DMS114 treated with DMSO at 0.1 percent for 48 hours (cell line): ENCODE measurements around the gene CST8.

Source experiments
- DNase-seq: peaks from one replicate; lab custom pipeline; 2025; ENCODE audit not compliant: unreplicated experiment; lab: John Stamatoyannopoulos, UW

CST8 gene

DNA sequence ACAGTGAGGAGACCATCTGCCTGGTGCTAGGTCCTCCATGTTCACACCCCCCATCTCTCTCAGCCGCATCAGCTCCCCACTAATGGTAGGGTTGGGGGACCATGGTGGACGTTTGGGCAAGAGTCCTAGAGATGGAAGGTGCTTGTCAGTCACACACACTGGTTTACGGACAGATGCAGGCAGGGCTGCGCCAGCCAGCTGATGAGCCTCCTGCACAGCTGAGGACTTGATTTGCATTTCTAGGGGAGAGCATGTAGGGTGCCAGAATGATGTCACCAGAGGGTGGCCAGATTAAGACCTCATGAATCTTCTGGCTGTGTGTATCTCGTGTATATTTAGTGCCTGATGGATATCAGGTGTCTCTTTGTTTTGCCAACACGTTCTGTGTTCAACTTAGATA is 28.6 kb downstream of the CST8 start:
- no peak for DNase-seq

DNA sequence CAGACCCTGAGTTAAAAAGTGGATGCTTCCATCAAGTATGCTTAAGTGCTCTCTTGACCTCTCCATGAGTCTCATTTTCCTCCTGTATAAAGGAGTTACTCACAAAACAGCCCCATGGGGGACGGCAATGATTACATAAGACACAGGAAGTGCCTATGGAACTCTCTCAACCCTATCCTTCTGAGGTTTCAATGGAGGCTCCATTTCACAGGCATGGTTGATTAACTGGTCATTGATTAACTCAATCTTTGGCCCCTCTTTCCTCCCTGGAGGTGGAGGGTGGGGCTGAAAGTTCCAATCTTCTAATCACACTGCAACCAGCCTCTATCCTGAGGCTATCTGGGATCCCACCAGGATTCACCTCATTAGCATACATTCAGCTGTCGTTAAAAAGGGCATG is 29.3 kb downstream of the CST8 start:
- DNase-seq = no peak

DNA sequence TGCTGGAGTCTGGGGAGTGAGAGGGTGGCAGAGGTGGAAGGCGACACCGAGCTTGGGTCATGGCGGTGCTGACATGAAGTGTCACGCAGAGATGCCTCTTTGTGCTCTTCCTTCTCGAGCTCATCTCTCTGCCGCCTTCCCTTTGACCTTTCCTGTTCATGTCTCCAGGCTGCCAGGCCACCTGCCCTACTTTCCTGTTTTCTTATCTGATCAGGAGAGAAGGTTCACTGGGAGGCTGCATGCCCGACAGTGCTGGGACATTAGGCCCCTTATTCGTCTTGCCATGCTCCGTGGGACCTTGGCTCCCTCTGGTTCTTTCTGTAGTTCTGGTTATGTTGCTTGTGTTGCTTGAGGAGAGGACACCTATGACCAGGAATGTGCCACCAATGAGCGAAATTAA is 33.2 kb downstream of the CST8 start:
- no peak for DNase-seq

DNA sequence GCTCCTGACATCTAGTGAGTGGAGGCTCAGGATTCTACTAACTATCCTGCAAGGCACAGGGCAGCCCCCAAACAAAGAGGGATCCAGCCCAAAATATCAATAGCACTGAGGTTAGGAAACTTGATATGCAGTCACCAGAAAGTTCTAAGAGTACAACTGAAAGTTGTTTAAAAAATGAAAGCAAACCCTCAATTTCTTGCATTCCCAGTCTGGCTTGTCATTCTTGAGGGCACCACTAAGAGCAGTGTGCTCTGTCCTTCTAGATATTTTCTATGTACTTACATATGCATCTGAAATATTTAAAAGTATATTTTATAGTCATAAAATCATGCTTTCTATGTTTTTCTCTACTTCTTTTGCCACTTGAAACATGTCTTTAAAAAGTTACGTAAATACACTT is 35.9 kb downstream of the CST8 start:
- no peak for DNase-seq

DNA sequence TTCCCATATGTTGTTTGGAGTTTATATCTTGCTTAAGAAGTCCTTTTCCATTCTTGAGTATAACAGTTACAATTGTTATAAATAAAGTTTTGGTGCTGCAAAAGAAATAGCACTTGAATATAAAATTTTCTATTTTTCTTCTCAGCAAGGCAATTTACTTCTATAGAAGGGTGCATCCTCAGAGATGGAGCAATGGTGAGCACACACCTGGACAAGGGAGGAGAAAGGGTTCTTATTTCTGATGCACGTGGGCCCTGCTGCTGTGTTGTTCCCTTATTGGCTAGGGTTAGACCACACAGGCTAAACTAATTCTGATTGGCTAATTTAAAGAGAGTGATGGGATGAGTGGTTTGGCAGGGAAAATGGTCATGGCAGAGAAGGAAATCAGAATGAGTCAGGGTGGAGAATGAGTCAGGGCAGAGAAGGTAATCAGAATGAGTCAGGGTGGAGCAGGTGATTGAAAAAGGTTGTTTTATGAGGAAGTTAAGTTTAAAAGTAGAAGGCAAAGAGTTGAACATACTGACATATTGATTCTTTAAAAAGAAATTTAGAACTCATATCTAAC is 38.0 kb downstream of the CST8 start:
- no peak for DNase-seq

DNA sequence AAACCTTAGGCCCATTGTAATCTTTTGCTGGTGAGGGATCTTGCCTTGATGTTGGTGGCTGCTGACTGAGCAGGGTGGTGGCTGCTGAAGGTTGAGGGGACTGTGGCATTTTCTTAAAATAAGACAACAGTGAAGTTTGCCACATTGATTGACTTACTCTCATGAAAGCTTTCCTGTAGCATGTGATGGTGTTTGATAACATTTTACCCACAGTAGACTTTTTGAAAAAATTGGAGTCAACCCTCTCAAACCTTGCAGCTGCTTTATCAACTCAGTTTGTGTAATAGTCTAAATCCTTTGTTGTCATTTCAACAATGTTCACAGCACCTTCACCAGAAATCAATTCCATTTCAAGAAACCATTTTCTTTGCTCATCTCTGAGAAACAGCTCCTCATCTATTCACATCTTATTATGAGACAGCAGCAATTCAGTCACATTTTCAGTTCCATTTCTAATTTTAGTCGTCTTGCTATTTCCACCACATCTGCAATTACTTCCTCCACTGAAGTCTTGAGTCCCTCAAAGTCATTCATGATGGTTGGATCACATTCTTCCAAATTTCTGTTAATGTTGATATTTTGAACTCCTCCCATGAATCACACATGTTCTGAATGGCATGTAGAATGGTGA is 40.1 kb downstream of the CST8 start:
- DNase-seq = no peak

DNA sequence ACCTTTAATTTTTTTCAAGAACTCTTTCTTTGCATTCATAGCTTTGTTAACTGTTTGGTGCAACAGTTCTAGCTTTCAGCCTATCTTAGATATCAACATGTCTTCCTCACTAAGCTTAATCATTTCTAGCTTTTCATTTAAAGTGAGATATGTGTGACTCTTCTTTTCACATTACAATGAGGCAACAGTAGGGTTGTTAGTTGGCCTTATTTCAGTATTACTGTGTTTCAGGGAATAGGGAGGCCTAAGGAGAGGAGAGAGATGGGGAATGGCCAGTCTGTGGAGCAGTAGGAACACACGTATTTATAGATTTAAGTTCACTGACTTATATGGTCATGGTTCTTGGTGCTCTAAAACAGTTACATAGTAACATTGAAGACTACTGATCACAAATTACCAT is 41.6 kb downstream of the CST8 start:
- DNase-seq = no peak

DNA sequence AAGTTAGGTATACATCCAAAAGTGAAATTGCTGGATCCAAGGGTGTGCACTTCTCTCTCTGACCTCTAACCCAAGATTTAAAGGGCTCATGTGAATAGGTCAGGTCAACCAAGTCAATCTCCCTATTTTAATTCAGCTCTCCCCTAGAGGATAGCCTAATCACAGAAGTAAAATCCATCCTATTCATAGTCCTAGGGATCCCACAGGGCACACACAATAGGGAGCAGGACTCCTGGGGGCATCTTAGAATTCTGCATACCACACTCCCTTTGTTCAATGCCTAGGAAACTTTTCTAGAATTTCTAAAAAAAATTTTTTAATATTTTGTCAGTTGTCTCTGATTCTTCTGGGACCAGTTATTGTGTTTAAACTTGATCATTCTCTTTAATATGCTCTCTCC is 42.2 kb downstream of the CST8 start:
- no peak for DNase-seq

DNA sequence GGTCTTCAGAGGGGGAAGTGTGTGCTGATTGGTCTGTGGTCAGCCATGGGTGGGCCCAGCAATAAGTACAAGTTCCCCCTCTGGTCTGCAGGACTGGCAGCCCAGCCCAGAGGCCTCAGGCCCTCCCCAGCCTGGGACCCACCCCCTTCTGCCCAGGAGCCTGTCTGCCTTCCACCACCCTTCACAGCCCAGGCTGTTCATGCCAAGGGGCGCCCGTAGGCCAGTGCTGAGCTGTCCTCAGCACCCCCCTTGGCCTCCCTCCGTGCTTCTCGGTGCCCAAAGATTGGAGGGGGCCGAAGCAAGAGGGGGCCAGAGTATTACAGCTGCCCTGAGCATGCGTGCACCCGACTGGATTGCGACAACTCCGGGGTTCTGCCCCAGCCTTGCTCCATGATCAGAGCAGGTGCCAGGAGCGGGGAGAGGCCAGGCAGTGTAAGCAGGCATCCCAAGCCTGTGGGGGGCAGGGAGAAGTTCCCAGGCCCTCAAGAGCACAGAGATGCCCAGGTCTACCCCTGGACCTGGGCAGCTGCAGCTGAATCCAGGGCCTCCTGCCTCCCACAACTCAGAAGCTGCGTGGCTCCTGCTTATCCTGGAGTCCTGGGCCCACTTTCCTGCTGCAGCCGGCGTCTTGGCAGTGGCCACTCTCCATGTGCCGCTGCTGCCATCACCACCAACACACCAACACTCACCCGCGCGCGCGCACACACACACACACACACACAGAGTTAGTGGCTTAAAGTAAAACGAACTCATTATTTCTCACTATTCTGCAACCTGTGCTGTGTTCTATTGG is 44.1 kb downstream of the CST8 start:
- DNase-seq = no peak

DNA sequence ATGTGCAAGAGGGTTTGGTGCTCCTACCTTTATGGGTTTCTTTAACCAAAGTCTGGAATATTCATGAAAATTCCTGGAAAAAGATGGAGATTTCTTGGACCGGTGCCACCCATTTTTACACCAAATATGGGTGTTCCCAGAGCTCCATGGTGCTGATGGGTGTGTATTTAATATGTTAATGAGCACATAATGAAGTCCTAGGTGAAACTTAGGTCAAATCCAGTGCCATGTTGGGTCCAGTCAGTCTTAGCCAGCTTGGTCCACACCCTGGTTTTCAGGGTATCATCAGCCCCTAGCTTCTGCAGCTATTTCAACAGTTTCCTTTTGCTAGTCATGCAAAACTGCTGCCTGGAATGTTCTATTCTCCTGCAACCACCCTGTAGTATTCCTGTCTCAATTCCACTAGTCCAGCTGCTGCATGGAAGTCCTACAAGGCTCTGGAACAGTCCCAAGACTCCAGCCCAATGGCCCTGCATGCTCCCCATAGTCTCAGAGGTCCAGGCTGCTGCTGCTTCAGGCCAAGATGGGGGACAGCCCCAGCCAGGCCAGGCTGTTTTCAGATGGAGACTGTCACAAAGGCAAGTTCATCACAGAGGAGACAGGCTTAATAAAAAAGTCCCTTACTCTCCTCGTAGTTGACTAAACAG is 45.5 kb downstream of the CST8 start:
- no peak for DNase-seq

DNA sequence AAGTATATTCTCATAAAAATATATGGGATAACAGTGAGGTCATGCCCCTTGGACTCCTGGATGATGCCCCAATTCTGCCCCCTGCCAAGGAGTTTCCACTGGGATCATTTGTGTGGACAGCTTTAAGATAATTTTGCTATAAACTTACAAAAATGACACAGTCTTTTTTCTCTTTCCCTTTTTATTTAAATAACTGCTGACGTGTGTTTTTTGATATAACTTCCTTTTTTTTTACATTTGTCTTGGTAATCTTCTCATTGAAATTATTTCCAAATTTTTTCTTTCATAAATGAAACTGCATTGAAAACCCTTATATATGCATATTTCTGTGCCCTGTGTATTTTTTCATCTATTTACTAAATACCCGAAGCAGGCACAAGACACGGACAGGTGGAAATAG is 46.1 kb downstream of the CST8 start:
- no peak for DNase-seq

DNA sequence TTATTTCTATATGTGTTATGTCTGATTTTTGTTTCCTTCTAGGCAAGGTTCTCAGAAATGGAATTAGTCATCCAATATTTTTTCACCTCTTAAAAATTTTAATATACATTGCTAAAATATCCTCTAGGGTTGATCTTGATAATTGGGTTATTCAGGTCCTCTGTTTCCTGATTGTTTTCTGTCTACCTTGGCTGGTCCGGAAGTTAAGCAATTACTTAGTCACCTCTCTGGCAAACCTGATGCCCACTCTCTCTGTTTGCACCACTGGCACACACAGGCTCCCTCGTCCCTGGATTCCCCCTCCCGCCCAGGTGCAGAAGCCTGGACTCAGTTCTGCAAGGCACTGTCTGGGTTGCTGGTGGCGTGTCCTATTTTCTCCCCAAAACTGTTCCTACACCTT is 49.7 kb downstream of the CST8 start:
- no peak for DNase-seq

DNA sequence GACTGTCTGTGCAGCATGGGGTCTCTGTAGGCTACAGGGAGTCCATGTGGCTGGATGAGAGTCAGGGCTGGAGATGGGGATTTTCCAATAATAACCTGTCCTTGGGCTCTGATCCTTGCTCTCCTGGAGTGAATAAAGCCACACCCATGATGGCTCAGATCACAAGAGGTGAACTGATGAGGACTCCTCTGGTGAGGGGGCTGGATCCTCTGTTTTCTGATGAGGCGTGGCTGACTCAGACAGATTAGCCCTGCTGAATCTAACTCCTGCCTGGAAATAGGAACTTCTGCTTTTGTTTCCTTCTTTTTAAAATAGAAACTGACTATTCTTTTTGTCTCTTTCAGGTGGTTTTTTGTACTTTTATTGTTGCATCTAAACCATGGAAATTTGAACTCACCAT is 50.4 kb downstream of the CST8 start:
- no peak for DNase-seq

DNA sequence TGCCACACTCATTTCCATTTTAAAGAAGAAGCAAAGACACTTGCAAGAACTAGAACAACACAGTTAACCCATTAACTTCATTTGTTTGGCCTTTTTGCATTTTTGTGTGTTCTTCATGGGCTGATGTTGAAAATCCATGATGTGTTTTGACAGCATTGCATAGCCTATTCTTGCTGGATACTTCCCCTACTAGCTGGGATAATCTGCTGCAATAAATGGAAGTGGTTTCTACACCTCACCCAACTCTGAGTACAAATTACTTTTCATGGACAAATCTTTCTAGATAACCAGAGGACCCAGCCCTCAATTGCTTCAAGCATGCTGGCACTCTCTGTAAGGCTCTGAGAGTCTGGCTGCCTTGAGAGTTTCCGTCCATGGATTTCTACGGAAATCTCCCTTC is 50.9 kb downstream of the CST8 start:
- DNase-seq = no peak

DNA sequence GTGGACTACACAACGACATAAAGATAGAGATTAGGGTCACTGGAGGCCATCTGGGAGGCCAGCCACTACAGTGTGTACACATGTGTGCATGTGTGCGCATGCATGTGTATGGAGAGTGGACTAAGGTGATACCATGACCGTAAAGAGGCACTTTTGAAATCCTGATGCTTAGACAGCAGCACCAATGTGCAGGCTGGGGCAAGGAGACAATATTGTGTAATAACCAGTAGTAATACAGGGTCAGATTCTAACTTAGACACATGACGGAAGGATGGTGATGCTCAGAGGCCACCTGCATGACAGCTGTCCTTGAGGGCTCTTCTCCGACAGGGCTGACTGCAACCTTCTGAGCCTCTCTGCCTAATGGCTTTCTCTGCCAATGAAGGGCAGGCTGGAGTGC is 51.9 kb downstream of the CST8 start:
- DNase-seq = no peak

DNA sequence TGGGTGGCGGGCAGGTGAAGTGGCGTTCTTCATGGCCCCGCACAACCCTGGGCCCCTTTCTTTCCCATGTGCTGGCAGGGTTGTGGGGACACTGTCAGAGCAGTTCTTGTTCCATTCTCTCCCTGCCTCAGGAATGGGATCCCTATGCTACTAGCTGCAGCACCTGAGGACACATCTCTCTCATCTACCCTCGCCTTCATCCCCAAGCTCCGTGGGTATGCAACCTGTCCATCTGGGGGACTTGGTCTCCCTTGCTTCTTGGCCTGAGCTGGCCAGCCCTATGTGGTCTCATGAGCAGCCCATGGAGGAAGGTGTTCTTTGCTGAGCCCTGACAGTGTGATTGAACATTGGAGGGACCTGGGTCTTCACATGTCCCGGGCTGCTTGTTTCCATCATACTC is 53.2 kb downstream of the CST8 start:
- no peak for DNase-seq
